B cell (primary cell): ENCODE results near the gene GRIK5. TPM values are rescaled to one million over a fixed set of nuclear protein-coding genes. Genes with fewer than 3 reads are reported as not detected.

ENCODE experiments used
- ATAC-seq: fragments of 200-7000 bp; cut with Tn5 transposase; one replicate; pipeline ENCODE4 v1.10.0; 2021; ENCODE audit warnings: low read depth, mild to moderate bottlenecking, moderate number of reproducible peaks, moderate library complexity
- CTCF ChIA-PET: fragments of 350-600 bp; sonication (Branson Sonifier 250); formaldehyde crosslinking; loops from one replicate; lab custom pipeline; 2021; ENCODE audit warnings: antibody characterized with exemption, inconsistent platforms; lab: Charles Lee
- POLR2A ChIA-PET: fragments of 350-600 bp; sonication (Branson Sonifier 250); formaldehyde crosslinking; loops from one replicate; lab custom pipeline; 2021; ENCODE audit warnings: antibody characterized with exemption; lab: Charles Lee
- DNase-seq: peaks from one replicate; pipeline ENCODE4 v3.0.0; 2013
- H2AFZ ChIP-seq: 2 replicates; pipeline ENCODE4 v1.6.1; 2012; ENCODE audit warnings: mild to moderate bottlenecking, low read depth, low read length; ENCODE audit not compliant: insufficient read depth, poor library complexity, severe bottlenecking
- H3K27ac ChIP-seq, 2 donors: 1 replicate in 1 of 2; 2 replicates in 1 of 2; pipeline ENCODE4 v1.5.1; 2012 to 2013; ENCODE audit warnings: low read length in 2 of 2, mild to moderate bottlenecking in 2 of 2, moderate library complexity in 1 of 2
- H3K27me3 ChIP-seq, 4 experiments: fragments of 200-600 bp in 1 of 4; sonication (generic) in 1 of 4; replicated peaks in 1 of 4; 1 replicate in 2 of 4; 2 replicates in 2 of 4; pipeline versions ENCODE4 v1.6.1 to v1.7.0; 2013 to 2016; ENCODE audit warnings: low read length in 3 of 4, mild to moderate bottlenecking in 2 of 4, mixed read lengths in 1 of 4, moderate library complexity in 1 of 4; ENCODE audit not compliant: insufficient read depth in 4 of 4, control insufficient read depth in 3 of 4; ENCODE audit errors: control extremely low read depth in 1 of 4
- H3K36me3 ChIP-seq, 2 experiments: replicated peaks in 1 of 2; 1 replicate in 1 of 2; 2 replicates in 1 of 2; pipeline versions ENCODE4 v1.6.1 to v1.7.1; 2013; ENCODE audit warnings: low read length in 1 of 2; ENCODE audit not compliant: insufficient read depth in 2 of 2, control insufficient read depth in 1 of 2; ENCODE audit errors: control extremely low read depth in 1 of 2, extremely low read depth in 1 of 2
- H3K4me1 ChIP-seq, 2 donors: fragments of 200-600 bp in 1 of 2; sonication (generic) in 1 of 2; 1 replicate in 1 of 2; 2 replicates in 1 of 2; pipeline versions ENCODE4 v1.5.1 to v1.6.1; 2013 to 2017; ENCODE audit warnings: low read length in 2 of 2; ENCODE audit not compliant: control insufficient read depth in 2 of 2, insufficient read depth in 2 of 2
- H3K4me2 ChIP-seq: replicated peaks from 2 replicates; pipeline ENCODE3; 2012; ENCODE audit warnings: mild to moderate bottlenecking, low read depth, low read length; ENCODE audit not compliant: poor library complexity, severe bottlenecking
- H3K4me3 ChIP-seq, 5 experiments: fragments of 200-600 bp in 1 of 5; sonication (generic) in 1 of 5; 1 replicate in 3 of 5; 2 replicates in 2 of 5; pipeline versions ENCODE4 v1.5.1 to v1.7.0; 2011 to 2016; ENCODE audit warnings: low read length in 4 of 5, mild to moderate bottlenecking in 4 of 5, low read depth in 2 of 5, control low read depth in 1 of 5, moderate library complexity in 1 of 5; ENCODE audit not compliant: insufficient read depth in 1 of 5; ENCODE audit errors: control extremely low read depth in 1 of 5, extremely low read depth in 1 of 5
- H3K79me2 ChIP-seq: fragments of 200-600 bp; sonication (generic); one replicate; pipeline ENCODE4 v1.6.0; 2016; ENCODE audit warnings: low read length; ENCODE audit not compliant: control insufficient read depth, insufficient read depth
- H3K9ac ChIP-seq: fragments of 200-600 bp; sonication (generic); 2 replicates; pipeline ENCODE4 v1.6.1; 2017; ENCODE audit warnings: mild to moderate bottlenecking, low read length, moderate library complexity
- H3K9me3 ChIP-seq, 3 donors: one replicate each; pipeline versions ENCODE4 v1.6.1 to v1.7.1; 2013; ENCODE audit warnings: low read length in 2 of 3; ENCODE audit not compliant: control insufficient read depth in 2 of 3, insufficient read depth in 1 of 3; ENCODE audit errors: control extremely low read depth in 1 of 3
- H4K20me1 ChIP-seq: 2 replicates; pipeline ENCODE4 v1.6.0; 2012; ENCODE audit warnings: mild to moderate bottlenecking, low read length; ENCODE audit not compliant: insufficient read depth, control insufficient read depth, poor library complexity, severe bottlenecking
- H3K27ac Mint-ChIP-seq: one replicate; pipeline ENCODE4 v1.8.0; 2021; ENCODE audit warnings: mixed read lengths
- H3K27me3 Mint-ChIP-seq: one replicate; pipeline ENCODE4 v1.8.0; 2021; ENCODE audit warnings: mixed read lengths
- H3K4me1 Mint-ChIP-seq: one replicate; pipeline ENCODE4 v1.8.0; 2021; ENCODE audit warnings: mixed read lengths
- H3K4me3 Mint-ChIP-seq: one replicate; pipeline ENCODE4 v1.8.0; 2021; ENCODE audit warnings: mixed read lengths
- H3K9me3 Mint-ChIP-seq: one replicate; pipeline ENCODE4 v1.8.0; 2022; ENCODE audit warnings: mixed read lengths; ENCODE audit not compliant: insufficient read depth
- CTCF ChIP-seq: fragments of 200-600 bp; IDR thresholded peaks from one replicate; pipeline ENCODE4 v1.8.0; 2022; ENCODE audit warnings: antibody characterized with exemption, mild to moderate bottlenecking
- EZH2 ChIP-seq: IDR thresholded peaks from 2 replicates; pipeline ENCODE4 v1.6.1; 2012; ENCODE audit warnings: borderline replicate concordance, low read depth, mild to moderate bottlenecking, moderate library complexity, low read length; ENCODE audit not compliant: insufficient read depth, poor library complexity, severe bottlenecking
- WGBS: methylation state at CpG from one replicate; pipeline ENCODE4 v1.1.5; 2013; ENCODE audit warnings: missing lambda C conversion rate; ENCODE audit not compliant: insufficient coverage; 5-methylcytosine and 5-hydroxymethylcytosine counted together
- intact Hi-C: fragments of 100-400 bp; cut with micrococcal nuclease; formaldehyde crosslinking; loops from one replicate; pipeline ENCODE4 v1.10.0; 2022
- polyA plus RNA-seq: library from polyadenylated mRNA; depleted of rRNA; stranded (reverse); fragments of >200 nt; gene quantifications from 2 replicates; pipeline ENCODE4 v1.2.3, GENCODE V29; 2012
- total RNA-seq, 2 donors: library from RNA; stranded (reverse); fragments of 120-200 nt in 1 of 2; gene quantifications; 1 replicate in 1 of 2; 2 replicates in 1 of 2; pipeline versions ENCODE4 v1.2.3 to v1.2.4, GENCODE V29; 2013 to 2022

GRIK5 gene
- total and polyA plus RNA-seq, 2 donors (not counting 1 experiment from before 2014, with no cell fraction given) = 0.09 to 0.27 TPM

GRCh38 chr19:42033413-42033812 is 36.6 kb downstream of the GRIK5 start:
- intact Hi-C loops = no loop called here
- ATAC-seq = no peak
- Mint-ChIP-seq H3K9me3 (no peaks in the 10 kb centered on the region), H3K4me3 (no peak overlapping the region), H3K27ac (no peak overlapping the region), H3K27me3 (peaks cover 12% of the 10 kb centered on the region), H3K4me1 (peaks cover 6% of the 10 kb centered on the region)
- H3K9ac ChIP-seq = no peak overlapping the region
- no peaks in the 10 kb centered on the region for H3K9me3 ChIP-seq
- peaks cover 0 to 6% (median 0%) of the 10 kb centered on the region in 4 experiments for H3K27me3 ChIP-seq
- H3K36me3 ChIP-seq = no peaks in the 10 kb centered on the region
- ChIA-PET CTCF (interaction anchor here (1.2 to 2.0 kb wide), 3 partner anchors 31 to 280 kb away, joined by 3 to 13 read pairs (median 3); partner anchors contain the start of gene RPS19), POLR2A (no interaction called here)
- TF ChIP-seq EZH2 (no peak), CTCF (no peak)
- no peaks in the 10 kb centered on the region for H4K20me1 ChIP-seq
- no peak overlapping the region for H3K4me2 ChIP-seq
- no peaks in the 10 kb centered on the region for H3K79me2 ChIP-seq
- no peak overlapping the region for H3K4me3 ChIP-seq
- peaks cover 0 to 5% of the 10 kb centered on the region in 2 donors for H3K4me1 ChIP-seq
- no peak overlapping the region for H3K27ac ChIP-seq
- 95% methylated on average over 2 of the region's 5 CpGs for WGBS
- H2AFZ ChIP-seq = no peak overlapping the region
- no peak for DNase-seq

GRCh38 chr19:42032431-42032830 is 37.6 kb downstream of the GRIK5 start:
- Histone ChIP-seq H3K4me1 (peaks cover 0 to 5% of the 10 kb centered on the region in 2 donors), H3K27ac (no peak overlapping the region), H4K20me1 (no peaks in the 10 kb centered on the region), H3K79me2 (no peaks in the 10 kb centered on the region), H3K27me3 (peaks cover 0 to 8% (median 0%) of the 10 kb centered on the region in 4 experiments), H3K36me3 (no peaks in the 10 kb centered on the region), H3K9ac (no peak overlapping the region), H3K4me2 (no peak overlapping the region), H3K4me3 (no peak overlapping the region), H3K9me3 (no peaks in the 10 kb centered on the region), H2AFZ (no peak overlapping the region)
- Mint-ChIP-seq H3K27ac (no peak overlapping the region), H3K9me3 (no peaks in the 10 kb centered on the region), H3K27me3 (peaks cover 14% of the 10 kb centered on the region), H3K4me1 (peaks cover 6% of the 10 kb centered on the region), H3K4me3 (no peak overlapping the region)
- POLR2A ChIA-PET = no interaction called here
- intact Hi-C loops = no loop called here
- ATAC-seq = no peak
- TF ChIP-seq EZH2 (no peak), CTCF (no peak)
- 93% methylated on average over 5 of the region's 5 CpGs for WGBS
- no peak for DNase-seq
- CTCF ChIA-PET = no interaction called here
